ENCODE data around the gene TTC16. TPM values are rescaled to one million over a fixed set of nuclear protein-coding genes. Genes with fewer than 3 reads are reported as not detected.

Gene TTC16
- 0.67 TPM in 1 of 2 replicates, not detected in the other for total RNA-seq (2014; rRNA removed; shearing (Covaris generic); ENCODE audit: low replicate concordance)

- peak; percentile 90 for DNase-seq (ENCODE audit: low read depth)
- in situ Hi-C loops (cut with HindIII; ENCODE audit: low pct_unique_long_range_greater_than_20kb, low sequenced_read_pairs) = no loop called here
Measured at GRCh38 chr9:127715470-127716337, at the start of gene TTC16, which contains the start of gene PTRH1. Gene TTC16 (plus strand): TSS chr9:127716079. CDS start chr9:127716146, 67 bp downstream. Gene PTRH1 (minus strand): TSS chr9:127715663. CDS start chr9:127715639, 24 bp downstream.

- in situ Hi-C loops (cut with HindIII; ENCODE audit: low pct_unique_long_range_greater_than_20kb, low sequenced_read_pairs) = no loop called here
- no peak for DNase-seq (ENCODE audit: low read depth)
Measured at GRCh38 chr9:127667127-127667844, 48.6 kb upstream of the TTC16 start.

DNA sequence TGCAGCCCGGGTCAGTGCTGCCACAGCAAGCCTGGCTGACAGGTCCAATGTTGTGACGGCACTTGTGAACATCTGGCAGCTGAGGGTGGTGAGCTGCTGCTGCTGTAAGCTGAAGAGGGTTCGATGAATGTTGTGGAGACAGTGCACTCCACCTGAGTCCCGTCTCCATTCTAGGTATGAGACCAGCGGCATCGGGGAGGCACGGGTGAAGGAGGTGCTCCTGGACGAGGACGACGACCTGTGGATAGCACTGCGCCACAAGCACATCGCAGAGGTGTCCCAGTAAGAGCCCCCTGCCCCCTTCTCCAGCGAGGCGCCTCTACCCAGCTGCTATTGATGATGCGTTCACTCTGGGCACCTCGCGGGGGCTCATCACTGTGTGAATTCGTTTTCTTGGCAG, 48.0 kb upstream of the TTC16 start:
- no peak for DNase-seq (ENCODE audit: low read depth)
- in situ Hi-C loops (cut with HindIII; ENCODE audit: low pct_unique_long_range_greater_than_20kb, low sequenced_read_pairs) = no loop called here

DNA sequence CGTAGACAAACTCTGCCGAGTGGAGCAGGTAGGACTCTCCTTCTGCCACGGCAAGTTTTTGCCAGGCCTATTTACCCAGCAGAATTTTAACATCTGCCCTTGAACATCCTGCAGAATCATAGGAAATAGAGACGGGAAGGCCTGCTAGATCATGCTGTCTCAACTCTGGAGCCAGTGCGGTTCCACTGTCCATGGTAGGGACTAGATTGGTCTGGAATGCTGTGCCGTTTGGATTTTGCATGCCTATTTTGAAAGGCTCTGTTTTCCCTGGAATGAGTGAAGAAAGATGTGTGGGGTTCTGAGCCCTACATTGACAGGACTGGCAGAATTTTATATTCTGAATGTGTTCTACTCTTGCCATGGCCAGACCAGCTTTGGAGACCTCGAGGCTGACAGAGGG, 42.6 kb upstream of the TTC16 start:
- in situ Hi-C loops (cut with HindIII; ENCODE audit: low pct_unique_long_range_greater_than_20kb, low sequenced_read_pairs) = no loop called here

DNA sequence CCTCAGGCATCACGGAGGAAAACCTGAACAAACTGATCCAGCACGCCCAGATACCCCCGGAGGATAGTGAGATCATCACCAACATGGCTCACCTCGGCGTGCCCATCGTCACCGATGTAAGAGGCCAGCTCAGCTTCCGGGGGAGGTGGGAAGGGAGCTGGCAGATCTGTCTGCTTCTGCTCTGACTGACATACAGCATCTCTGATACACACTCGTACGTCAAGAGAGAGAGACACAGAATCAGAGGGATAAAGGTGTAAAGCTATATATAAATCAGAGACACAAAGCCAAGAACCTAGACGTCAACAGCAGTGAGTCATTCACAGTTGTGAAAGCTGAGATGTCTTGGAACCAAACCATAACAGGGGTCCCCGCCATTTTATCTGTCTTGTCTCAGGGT, 39.2 kb upstream of the TTC16 start:
- DNase-seq (ENCODE audit: low read depth) = no peak
- in situ Hi-C loops (cut with HindIII; ENCODE audit: low pct_unique_long_range_greater_than_20kb, low sequenced_read_pairs) = no loop called here

More for the DNA sequence above, 42.6 kb upstream of the TTC16 start:
- no peak for DNase-seq (ENCODE audit: low read depth)

- in situ Hi-C loops (cut with HindIII; ENCODE audit: low pct_unique_long_range_greater_than_20kb, low sequenced_read_pairs) = no loop called here
- no peak for DNase-seq (ENCODE audit: low read depth)
Measured at GRCh38 chr9:127679506-127679905, 36.4 kb upstream of the TTC16 start.

DNA sequence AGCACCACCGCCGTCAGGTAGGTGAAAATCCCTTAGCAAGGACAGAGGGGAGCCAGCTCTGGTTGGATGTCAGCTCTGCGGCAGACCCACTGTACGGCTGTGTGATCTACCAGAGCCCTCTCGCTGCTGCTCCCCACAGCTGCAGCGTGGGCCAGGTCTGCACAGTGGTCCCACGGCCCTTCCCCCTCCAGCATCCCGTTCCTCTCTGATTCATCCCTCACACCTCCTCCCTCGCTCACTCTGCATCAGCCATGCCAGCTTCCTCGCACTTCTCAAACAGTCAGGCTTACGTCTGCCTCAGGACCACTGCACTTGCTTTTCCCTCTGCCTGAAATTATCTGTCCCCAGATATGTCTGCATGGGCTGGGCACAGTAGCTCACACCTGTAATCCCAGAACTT, 35.7 kb upstream of the TTC16 start:
- in situ Hi-C loops (cut with HindIII; ENCODE audit: low pct_unique_long_range_greater_than_20kb, low sequenced_read_pairs) = no loop called here
- DNase-seq (ENCODE audit: low read depth) = no peak

- DNase-seq (ENCODE audit: low read depth) = no peak
- in situ Hi-C loops (cut with HindIII; ENCODE audit: low pct_unique_long_range_greater_than_20kb, low sequenced_read_pairs) = no loop called here
Measured at GRCh38 chr9:127680846-127681245, 35.0 kb upstream of the TTC16 start.

- DNase-seq (ENCODE audit: low read depth) = no peak
- in situ Hi-C loops (cut with HindIII; ENCODE audit: low pct_unique_long_range_greater_than_20kb, low sequenced_read_pairs) = no loop called here
Measured at GRCh38 chr9:127682351-127683136, 33.3 kb upstream of the TTC16 start.

- in situ Hi-C loops (cut with HindIII; ENCODE audit: low pct_unique_long_range_greater_than_20kb, low sequenced_read_pairs) = no loop called here
- DNase-seq (ENCODE audit: low read depth) = no peak
Measured at GRCh38 chr9:127683723-127684122, 32.2 kb upstream of the TTC16 start.

DNA sequence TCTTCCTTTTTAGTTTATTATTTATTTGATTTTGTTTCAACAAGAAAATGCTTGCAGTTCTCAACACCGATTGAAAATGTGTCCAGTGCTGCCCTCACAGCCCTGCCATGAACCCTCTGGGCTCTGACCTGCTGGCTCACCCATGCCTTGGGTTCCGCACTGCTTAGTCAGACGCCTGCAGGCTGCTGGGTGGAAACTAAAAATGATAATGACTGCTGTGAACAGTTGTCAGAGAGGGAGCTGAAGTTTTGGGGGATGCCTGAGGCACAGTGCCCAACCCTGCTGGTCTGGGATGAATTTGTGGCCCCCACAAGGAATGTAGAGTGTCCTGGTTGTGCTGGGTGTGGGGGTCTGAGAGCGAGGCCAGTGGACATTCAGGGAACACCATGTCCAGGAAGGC, 31.3 kb upstream of the TTC16 start:
- in situ Hi-C loops (cut with HindIII; ENCODE audit: low pct_unique_long_range_greater_than_20kb, low sequenced_read_pairs) = no loop called here
- no peak for DNase-seq (ENCODE audit: low read depth)

DNA sequence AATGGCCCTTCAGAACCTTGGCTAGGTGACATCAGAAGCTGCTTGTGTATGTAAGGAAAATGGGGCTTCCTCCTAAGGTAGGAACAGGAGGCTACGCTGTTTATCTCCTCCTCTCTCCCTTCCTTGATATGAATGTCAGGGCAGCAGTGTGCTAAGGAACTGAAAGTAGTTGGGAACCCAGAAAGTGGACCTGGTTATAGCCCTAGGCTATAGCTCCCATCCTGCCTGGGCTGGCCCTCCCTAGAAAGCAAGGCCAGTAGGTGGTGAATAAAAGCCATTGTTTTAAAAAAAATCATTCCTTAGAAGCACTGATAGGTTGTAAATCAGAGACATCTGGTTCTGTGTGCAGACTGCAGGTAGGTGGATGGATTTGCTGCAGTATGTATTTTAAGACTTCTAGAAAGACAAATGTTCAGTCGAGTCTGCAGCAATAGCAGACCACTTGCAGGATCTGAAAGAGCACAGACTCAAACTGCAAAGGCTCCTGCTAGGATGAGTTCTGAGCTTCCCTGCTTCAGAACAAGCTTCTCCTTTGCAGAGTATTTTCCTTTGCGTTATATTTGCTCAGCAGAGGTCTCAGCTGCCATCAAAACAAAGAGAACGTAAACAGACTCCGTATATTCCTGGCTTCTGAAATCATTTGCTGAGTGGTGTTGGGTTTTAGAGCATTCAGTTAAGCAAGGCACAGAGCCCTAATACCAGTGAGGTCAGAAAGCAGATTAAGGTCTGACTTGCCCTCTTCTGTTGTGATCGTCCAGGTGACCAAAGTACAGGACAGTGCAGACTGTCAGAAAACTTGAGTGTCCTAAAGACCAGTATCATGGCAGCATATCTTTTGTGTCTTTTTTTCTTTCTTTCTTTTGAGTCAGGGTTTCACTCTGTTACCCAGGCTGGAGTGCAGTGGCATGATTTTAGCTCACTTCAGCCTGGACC, 29.2 kb upstream of the TTC16 start:
- DNase-seq (ENCODE audit: low read depth) = no peak
- in situ Hi-C loops (cut with HindIII; ENCODE audit: low pct_unique_long_range_greater_than_20kb, low sequenced_read_pairs) = no loop called here

DNA sequence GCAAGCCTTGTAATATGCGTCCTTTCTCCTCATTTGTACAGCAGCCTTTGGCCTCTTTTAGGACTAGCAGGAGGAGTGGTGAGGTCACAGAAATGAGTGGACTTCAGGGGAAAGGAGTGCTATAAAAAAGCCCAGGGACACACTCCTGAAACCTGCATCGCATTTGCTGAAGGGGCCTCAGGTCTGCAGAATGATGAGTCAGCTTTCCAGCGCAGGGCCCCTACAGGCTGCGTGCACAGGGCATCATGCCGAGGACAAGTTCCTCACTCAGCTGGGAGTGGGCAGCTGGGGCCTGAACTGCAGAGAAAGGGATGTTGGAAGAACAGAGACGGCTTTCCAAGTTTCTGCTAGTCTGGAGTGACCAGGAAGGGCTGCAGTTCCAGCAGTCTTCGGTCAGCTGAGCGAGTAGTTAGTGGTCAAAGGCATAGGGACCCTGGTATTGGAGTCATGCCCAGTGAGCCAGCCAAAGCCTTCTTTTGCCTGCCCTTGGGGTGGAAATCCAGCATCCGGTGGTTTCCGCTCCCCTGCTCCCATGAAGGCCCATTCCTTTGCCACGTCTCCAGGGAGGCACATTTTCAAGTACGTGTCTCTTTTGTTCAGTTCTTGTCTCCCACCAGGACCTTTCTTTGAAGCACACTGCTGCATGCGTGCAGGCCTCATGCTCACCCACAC, 26.4 kb upstream of the TTC16 start:
- DNase-seq (ENCODE audit: low read depth) = no peak
- in situ Hi-C loops (cut with HindIII; ENCODE audit: low pct_unique_long_range_greater_than_20kb, low sequenced_read_pairs) = no loop called here

GRCh38 chr9:127690735-127691134, 25.1 kb upstream of the TTC16 start:
- in situ Hi-C loops (cut with HindIII; ENCODE audit: low pct_unique_long_range_greater_than_20kb, low sequenced_read_pairs) = no loop called here
- no peak for DNase-seq (ENCODE audit: low read depth)

DNA sequence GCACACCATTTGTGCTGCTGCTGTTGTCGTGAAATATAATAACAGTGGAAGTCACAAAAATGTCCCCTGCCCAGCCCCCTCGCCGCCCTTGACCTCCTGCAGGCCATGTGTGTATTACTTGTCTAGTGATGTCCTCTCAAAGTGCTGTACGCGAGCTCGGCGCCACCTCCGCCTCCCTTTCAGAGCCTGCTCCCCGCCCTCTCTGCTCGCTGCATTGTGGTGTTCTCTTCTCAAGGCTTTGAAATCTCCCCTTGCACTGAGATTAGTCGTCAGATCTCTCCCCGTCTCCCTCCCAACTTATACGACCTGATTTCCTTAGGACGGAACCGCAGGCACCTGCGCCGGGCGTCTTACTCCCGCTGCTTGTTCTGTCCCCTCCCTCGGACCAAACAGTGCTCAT, 23.8 kb upstream of the TTC16 start:
- no peak for DNase-seq (ENCODE audit: low read depth)
- in situ Hi-C loops (cut with HindIII; ENCODE audit: low pct_unique_long_range_greater_than_20kb, low sequenced_read_pairs) = no loop called here

GRCh38 chr9:127693143-127693542, 22.7 kb upstream of the TTC16 start:
- no peak for DNase-seq (ENCODE audit: low read depth)
- in situ Hi-C loops (cut with HindIII; ENCODE audit: low pct_unique_long_range_greater_than_20kb, low sequenced_read_pairs) = no loop called here

DNA sequence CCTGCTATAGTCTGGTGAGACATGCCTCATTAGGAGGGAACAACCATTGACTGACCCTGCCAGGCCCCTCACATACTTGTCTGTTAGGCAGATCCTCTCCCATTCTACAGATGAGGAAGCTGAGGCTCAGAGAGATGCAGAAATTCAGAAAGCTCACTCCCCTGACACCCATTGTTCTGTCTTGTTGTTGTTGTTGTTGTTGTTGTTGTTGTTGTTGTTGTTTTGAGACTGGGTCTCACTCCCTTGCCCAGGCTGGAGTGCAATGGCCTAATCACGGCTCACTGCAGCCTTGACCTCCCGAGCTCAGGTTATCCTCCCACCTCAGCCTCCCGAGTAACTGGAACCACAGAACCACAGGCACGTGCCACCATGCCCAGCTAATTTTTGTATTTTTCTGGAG, 22.2 kb upstream of the TTC16 start:
- in situ Hi-C loops (cut with HindIII; ENCODE audit: low pct_unique_long_range_greater_than_20kb, low sequenced_read_pairs) = no loop called here
- DNase-seq (ENCODE audit: low read depth) = no peak
